ENCODE measurements around the gene PFKFB4. TPM values are rescaled to one million over a fixed set of nuclear protein-coding genes. Genes with fewer than 3 reads are reported as not detected.

Gene PFKFB4
- total and polyA plus RNA-seq, 9 of the 15 experiments (the other 6 are each of a cell fraction or from before 2014, with no cell fraction given): 0.92 to 56.3 (median 13.5) TPM

DNA sequence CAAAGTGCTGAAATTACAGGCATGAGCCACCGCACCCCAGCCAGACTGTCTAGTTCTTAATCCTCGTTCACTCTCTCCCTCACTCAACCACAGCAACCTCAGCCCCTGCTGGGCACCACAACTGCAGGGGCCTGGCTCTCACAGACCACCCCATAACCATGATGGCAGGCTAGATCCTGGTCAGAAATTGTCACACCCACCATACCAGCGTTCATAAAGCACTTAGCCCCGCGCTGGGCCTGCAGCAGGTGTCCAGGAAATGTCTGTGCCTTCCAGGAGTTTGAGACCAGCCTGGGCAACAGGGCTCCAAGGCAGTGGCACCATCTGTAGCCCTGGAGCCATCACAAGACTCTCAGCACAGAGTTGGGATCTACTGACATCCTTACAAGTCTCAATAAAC, 54.5 kb downstream of the PFKFB4 start:
- no peak for DNase-seq (ENCODE audit: extremely low read depth in 1 of 4, low spot score in 3 of 4)
- no peak overlapping the region for H3K9ac ChIP-seq (ENCODE audit: insufficient read depth in 1 of 2, low read depth in 2 of 2, low read length in 2 of 2)
- FAIRE-seq: no peak
- H3K4me3 ChIP-seq: no peak overlapping the region
- H3K27ac ChIP-seq (ENCODE audit: extremely low read depth, low read depth, low read length): no peak overlapping the region
- no peak for ATAC-seq
- H3K36me3 ChIP-seq (ENCODE audit: control insufficient read depth, insufficient read depth, low read length): no peaks in the 10 kb centered on the region
- POLR2A ChIA-PET: interaction anchor here (1.4 kb wide), 1 partner anchor 29 kb away, joined by 5 read pairs; no protein-coding TSS in a partner anchor
- 65% methylated on average over 5 of the region's 5 CpGs for WGBS (ENCODE audit: insufficient coverage, low coverage, missing lambda C conversion rate)
- no peak overlapping the region for H3K4me2 ChIP-seq (ENCODE audit: insufficient read depth, low read length)
- no peaks in the 10 kb centered on the region for H3K79me2 ChIP-seq (ENCODE audit: control insufficient read depth, insufficient read depth, low read length)
- H4K20me1 ChIP-seq (replicated peaks; ENCODE audit: control insufficient read depth, insufficient read depth, low read length): no peaks in the 10 kb centered on the region
- CTCF ChIA-PET (ENCODE audit: low intra/inter-chr PET ratio): no interaction called here
- H2AFZ ChIP-seq (ENCODE audit: low read depth, low read length): no peak overlapping the region
- no peaks in the 10 kb centered on the region for H3K9me1 ChIP-seq (ENCODE audit: control insufficient read depth, insufficient read depth, low read length)
- in situ Hi-C loops (cut with MboI) (no loop called here), intact Hi-C loops (cut with micrococcal nuclease) (loop anchor here (10.0 kb wide), 1 partner anchor 97 kb away; no protein-coding TSS in a partner anchor)
- H3K27me3 ChIP-seq (ENCODE audit: control insufficient read depth in 2 of 2, insufficient read depth in 2 of 2, low read length in 2 of 2): no peaks in the 10 kb centered on the region
- BruUV-seq (replicated peaks): no TSS peak
- peaks cover 6 to 35% of the 10 kb centered on the region in 2 experiments; a peak in 4 of 5 replicates for H3K4me1 ChIP-seq (replicated peaks in 1 of 2; ENCODE audit: control insufficient read depth in 2 of 2, insufficient read depth in 2 of 2, low read length in 2 of 2)
- H3K9me3 ChIP-seq (replicated peaks; ENCODE audit: control insufficient read depth, insufficient read depth, low read depth, low read length): no peaks in the 10 kb centered on the region
- TF ChIP-seq ETV6 (IDR thresholded peaks at IDR 0.05; ENCODE audit: borderline replicate concordance in 1 of 2, low read depth in 2 of 2, low read length in 1 of 2) (no peak), ETV6 (CRISPR knock-in tag; IDR thresholded peaks at IDR 0.05; ENCODE audit: borderline replicate concordance) (no peak), ZBTB2 (IDR thresholded peaks at IDR 0.05) (no peak), ZFP1 (CRISPR knock-in tag; IDR thresholded peaks at IDR 0.05) (no peak), IRF9 (tag; IDR thresholded peaks at IDR 0.05) (no peak), LCOR (CRISPR knock-in tag; IDR thresholded peaks at IDR 0.05) (no peak), ZNF384 (IDR thresholded peaks at IDR 0.05; ENCODE audit: low read depth, low read length) (no peak), SMAD1 (IDR thresholded peaks at IDR 0.05; ENCODE audit: low read depth, low read length, partially characterized antibody) (no peak), MXD1 (CRISPR knock-in tag; IDR thresholded peaks at IDR 0.05; ENCODE audit: borderline replicate concordance, poor library complexity, severe bottlenecking) (no peak), UBTF (IDR thresholded peaks at IDR 0.05; ENCODE audit: borderline replicate concordance in 1 of 2, low read depth in 2 of 2, low read length in 2 of 2) (no peak)
- TF ChIP-seq, protein P1, sequence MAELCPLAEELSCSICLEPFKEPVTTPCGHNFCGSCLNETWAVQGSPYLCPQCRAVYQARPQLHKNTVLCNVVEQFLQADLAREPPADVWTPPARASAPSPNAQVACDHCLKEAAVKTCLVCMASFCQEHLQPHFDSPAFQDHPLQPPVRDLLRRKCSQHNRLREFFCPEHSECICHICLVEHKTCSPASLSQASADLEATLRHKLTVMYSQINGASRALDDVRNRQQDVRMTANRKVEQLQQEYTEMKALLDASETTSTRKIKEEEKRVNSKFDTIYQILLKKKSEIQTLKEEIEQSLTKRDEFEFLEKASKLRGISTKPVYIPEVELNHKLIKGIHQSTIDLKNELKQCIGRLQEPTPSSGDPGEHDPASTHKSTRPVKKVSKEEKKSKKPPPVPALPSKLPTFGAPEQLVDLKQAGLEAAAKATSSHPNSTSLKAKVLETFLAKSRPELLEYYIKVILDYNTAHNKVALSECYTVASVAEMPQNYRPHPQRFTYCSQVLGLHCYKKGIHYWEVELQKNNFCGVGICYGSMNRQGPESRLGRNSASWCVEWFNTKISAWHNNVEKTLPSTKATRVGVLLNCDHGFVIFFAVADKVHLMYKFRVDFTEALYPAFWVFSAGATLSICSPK (IDR thresholded peaks at IDR 0.05; ENCODE audit: borderline replicate concordance): no peak
- TF ChIP-seq, protein P2, sequence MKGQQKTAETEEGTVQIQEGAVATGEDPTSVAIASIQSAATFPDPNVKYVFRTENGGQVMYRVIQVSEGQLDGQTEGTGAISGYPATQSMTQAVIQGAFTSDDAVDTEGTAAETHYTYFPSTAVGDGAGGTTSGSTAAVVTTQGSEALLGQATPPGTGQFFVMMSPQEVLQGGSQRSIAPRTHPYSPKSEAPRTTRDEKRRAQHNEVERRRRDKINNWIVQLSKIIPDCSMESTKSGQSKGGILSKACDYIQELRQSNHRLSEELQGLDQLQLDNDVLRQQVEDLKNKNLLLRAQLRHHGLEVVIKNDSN (CRISPR knock-in tag; IDR thresholded peaks at IDR 0.05): no peak

Data from K562 (cell line).